GM10266 (cell line): ENCODE results near the gene ADGRL3.
"Not testable (repeated sequence)": the region's sequence is repeated elsewhere in the genome, so short reads cannot be mapped to it uniquely, and the experiment has no call there.

ENCODE experiments used
- DNase-seq: peaks from one replicate; pipeline ENCODE4 v3.0.0; 2012; ENCODE audit errors: extremely low spot score
- CTCF ChIP-seq: IDR thresholded peaks from 2 replicates; pipeline ENCODE4 v1.5.1; 2012; ENCODE audit warnings: mild to moderate bottlenecking, low read depth; ENCODE audit not compliant: control insufficient read depth, insufficient read depth; ENCODE audit errors: missing control alignments

ADGRL3 gene

GRCh38 chr4:61752617-61753016 lies 552.5 kb downstream of the ADGRL3 start:
- no peak for DNase-seq

DNA sequence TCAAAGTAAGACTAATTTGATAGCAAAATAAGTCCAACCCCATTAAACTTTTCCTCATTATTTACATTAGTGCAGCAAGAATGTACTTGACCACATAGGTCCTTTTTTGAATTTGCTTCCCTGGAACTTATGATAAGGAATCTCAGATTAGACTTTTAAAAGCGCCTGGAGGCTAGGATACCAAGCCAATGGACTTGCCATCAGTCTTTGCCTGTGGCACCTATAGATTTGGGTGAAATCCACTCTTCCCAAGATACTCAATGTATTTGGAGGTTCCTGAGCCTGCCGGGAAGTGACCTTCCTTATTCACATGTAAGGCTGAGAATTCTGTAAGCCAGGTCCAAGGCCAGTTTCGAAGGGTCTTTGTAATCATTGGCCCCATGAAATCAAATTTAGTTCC lies 553.6 kb downstream of the ADGRL3 start:
- no peak for TF ChIP-seq CTCF
- DNase-seq: no peak

More at GRCh38 chr4:61752617-61753016, 552.5 kb downstream of the ADGRL3 start:
- no peak for TF ChIP-seq CTCF

DNA sequence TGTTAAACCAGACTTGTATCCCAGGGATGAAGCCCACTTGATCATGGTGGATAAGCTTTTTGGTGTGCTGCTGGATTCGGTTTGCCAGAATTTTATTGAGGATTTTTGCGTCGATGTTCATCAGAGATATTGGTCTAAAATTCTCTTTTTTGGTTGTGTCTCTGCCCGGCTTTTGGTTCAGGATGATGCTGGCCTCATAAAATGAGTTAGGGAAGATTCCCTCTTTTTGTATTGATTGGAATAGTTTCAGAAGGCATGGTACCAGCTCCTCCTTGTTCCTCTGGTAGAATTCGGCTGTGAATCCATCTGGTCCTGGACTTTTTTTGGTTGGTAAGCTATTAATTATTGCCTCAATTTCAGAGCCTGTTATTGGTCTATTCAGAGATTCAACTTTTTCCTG lies 556.8 kb downstream of the ADGRL3 start:
- not testable (repeated sequence) for DNase-seq

DNA sequence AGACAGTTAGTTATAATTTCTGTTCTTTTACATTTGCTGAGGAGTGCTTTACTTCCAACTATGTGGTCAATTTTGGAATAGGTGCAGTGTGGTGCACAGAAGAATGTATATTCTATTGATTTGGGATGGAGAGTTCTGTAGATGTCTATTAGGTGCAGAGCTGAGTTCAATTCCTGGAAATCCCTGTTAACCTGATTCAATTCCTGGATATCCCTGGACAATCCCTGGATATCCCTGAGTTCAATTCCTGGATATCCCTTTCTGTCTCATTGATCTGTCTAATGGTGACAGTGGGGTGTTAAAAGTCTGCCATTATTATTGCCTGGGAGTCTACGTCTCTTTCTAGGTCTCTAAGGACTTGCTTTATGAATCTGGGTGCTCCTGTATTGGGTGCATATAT lies 557.9 kb downstream of the ADGRL3 start:
- DNase-seq: not testable (repeated sequence)

- not testable (repeated sequence) for DNase-seq
These were observed 558.5 kb downstream of the ADGRL3 start for GRCh38 chr4:61758596-61758995.

- not testable (repeated sequence) for DNase-seq
These were observed 559.1 kb downstream of the ADGRL3 start for GRCh38 chr4:61759245-61759644.

- not testable (repeated sequence) for DNase-seq
These were observed 559.8 kb downstream of the ADGRL3 start for GRCh38 chr4:61759885-61760284.

GRCh38 chr4:61760820-61761219 lies 560.7 kb downstream of the ADGRL3 start:
- no peak for TF ChIP-seq CTCF
- DNase-seq: no peak

GRCh38 chr4:61762722-61763627 lies 562.8 kb downstream of the ADGRL3 start:
- DNase-seq: no peak
- TF ChIP-seq CTCF: no peak

- no peak for TF ChIP-seq CTCF
These were observed 563.6 kb downstream of the ADGRL3 start for GRCh38 chr4:61763682-61764081.

GRCh38 chr4:61764090-61764489 lies 564.0 kb downstream of the ADGRL3 start:
- DNase-seq: not testable (repeated sequence)

More at GRCh38 chr4:61763682-61764081, 563.6 kb downstream of the ADGRL3 start:
- DNase-seq: no peak

DNA sequence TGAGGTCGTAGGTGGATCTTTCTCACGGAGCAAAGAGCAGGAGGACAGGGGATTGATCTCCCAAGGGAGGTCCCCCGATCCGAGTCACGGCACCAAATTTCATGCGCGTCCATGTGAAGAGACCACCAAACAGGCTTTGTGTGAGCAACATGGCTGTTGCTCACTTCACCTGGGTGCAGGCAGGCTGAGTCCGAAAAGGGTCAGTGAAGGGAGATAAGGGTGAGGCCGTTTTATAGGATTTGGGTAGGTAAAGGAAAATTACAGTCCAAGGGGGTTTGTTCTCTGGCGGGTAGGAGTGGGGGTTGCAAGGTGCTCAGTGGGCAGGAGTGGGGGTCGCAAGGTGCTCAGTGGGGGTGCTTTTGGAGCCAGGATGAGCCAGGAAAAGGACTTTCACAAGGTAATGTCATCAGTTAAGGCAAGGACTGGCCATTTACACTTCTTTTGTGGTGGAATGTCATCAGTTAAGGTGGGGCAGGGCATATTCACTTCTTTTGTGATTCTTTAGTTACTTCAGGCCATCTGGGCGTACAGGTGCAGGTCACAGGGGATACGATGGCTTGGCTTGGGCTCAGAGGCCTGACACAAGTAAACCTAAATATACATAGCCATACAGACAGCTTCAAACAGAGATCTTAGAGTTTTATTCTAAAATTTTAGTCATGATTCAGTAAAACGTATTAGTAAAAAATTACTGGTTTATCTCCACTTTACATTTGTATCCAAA lies 569.5 kb downstream of the ADGRL3 start:
- DNase-seq: not testable (repeated sequence)
